DMS153 treated with DMSO at 0.1 percent for 48 hours (cell line): ENCODE measurements around the gene SYNGR4.
"Not testable (repeated sequence)": the region's sequence is repeated elsewhere in the genome, so short reads cannot be mapped to it uniquely, and the experiment has no call there.

Source experiments
- DNase-seq: peaks from one replicate; lab custom pipeline; 2025; ENCODE audit not compliant: unreplicated experiment; lab: John Stamatoyannopoulos, UW

SYNGR4 gene

GRCh38 chr19:48370955-48371354 is 6.8 kb downstream of the SYNGR4 start:
- no peak for DNase-seq

GRCh38 chr19:48371367-48371766 is 7.2 kb downstream of the SYNGR4 start:
- no peak for DNase-seq

- DNase-seq = not testable (repeated sequence)
Measured at GRCh38 chr19:48371771-48372170, 7.6 kb downstream of the SYNGR4 start.

- peak; percentile 77 for DNase-seq
Measured at GRCh38 chr19:48372904-48373303, 8.7 kb downstream of the SYNGR4 start.

GRCh38 chr19:48373567-48373966 is 9.4 kb downstream of the SYNGR4 start:
- no peak for DNase-seq

- no peak for DNase-seq
Measured at GRCh38 chr19:48378194-48378570, 14.0 kb downstream of the SYNGR4 start.

- no peak for DNase-seq
Measured at GRCh38 chr19:48379058-48379457, 14.9 kb downstream of the SYNGR4 start.

GRCh38 chr19:48381178-48381950 is 17.2 kb downstream of the SYNGR4 start:
- DNase-seq = no peak

GRCh38 chr19:48382286-48382685 is 18.1 kb downstream of the SYNGR4 start:
- DNase-seq = no peak

GRCh38 chr19:48385461-48386087 is 21.4 kb downstream of the SYNGR4 start:
- DNase-seq = no peak

- no peak for DNase-seq
Measured at GRCh38 chr19:48386981-48387380, 22.8 kb downstream of the SYNGR4 start.

GRCh38 chr19:48390188-48391099 is 26.3 kb downstream of the SYNGR4 start:
- no peak for DNase-seq

GRCh38 chr19:48391100-48392005 is 27.2 kb downstream of the SYNGR4 start, which contains the start of gene KDELR1:
Gene KDELR1, minus strand, starts transcription at chr19:48391551. Its CDS starts 193 bp downstream, at chr19:48391358.
- peak; percentile 62 for DNase-seq

GRCh38 chr19:48392006-48392344 is 27.8 kb downstream of the SYNGR4 start:
- not testable (repeated sequence) for DNase-seq

- no peak for DNase-seq
Measured at GRCh38 chr19:48392860-48393558, 28.8 kb downstream of the SYNGR4 start.

GRCh38 chr19:48393559-48394330 is 29.6 kb downstream of the SYNGR4 start, which contains the start of gene GRIN2D:
Gene GRIN2D, plus strand, starts transcription at chr19:48393668. Its CDS starts 4,725 bp downstream, at chr19:48398393.
- DNase-seq = no peak

GRCh38 chr19:48394331-48395169 is 30.4 kb downstream of the SYNGR4 start:
- no peak for DNase-seq

- DNase-seq = no peak
Measured at GRCh38 chr19:48395170-48395455, 30.9 kb downstream of the SYNGR4 start.
